Tibial nerve (tissue), 4 donors: ENCODE measurements around the gene CNTNAP5. TPM values are rescaled to one million over a fixed set of nuclear protein-coding genes. Genes with fewer than 3 reads are reported as not detected.

Experiments
- DNase-seq, 2 donors: peaks; one replicate each; pipeline ENCODE4 v3.0.0-alpha.2; 2019; ENCODE audit warnings: low spot score in 2 of 2
- H3K27ac ChIP-seq, 4 donors: fragments of 200-600 bp; sonication (generic) in 3 of 4; one replicate each; pipeline ENCODE4 v1.5.1; 2017 to 2019; ENCODE audit warnings: mild to moderate bottlenecking in 1 of 4
- H3K27me3 ChIP-seq, 2 donors: fragments of 200-600 bp; sonication (generic) in 1 of 2; one replicate each; pipeline versions ENCODE4 v1.5.1 to v1.6.0; 2017 to 2019
- H3K36me3 ChIP-seq, 3 donors: fragments of 200-600 bp; sonication (generic); one replicate each; pipeline ENCODE4 v1.5.1; 2018 to 2019
- H3K4me1 ChIP-seq, 4 donors: fragments of 200-600 bp; sonication (generic) in 3 of 4; one replicate each; pipeline ENCODE4 v1.5.1; 2017 to 2019
- H3K4me3 ChIP-seq, 4 donors: fragments of 200-600 bp; sonication (generic) in 3 of 4; one replicate each; pipeline ENCODE4 v1.5.1; 2017 to 2019; ENCODE audit warnings: mild to moderate bottlenecking in 1 of 4, moderate library complexity in 1 of 4
- H3K9me3 ChIP-seq, 4 donors: fragments of 200-600 bp; sonication (generic) in 3 of 4; one replicate each; pipeline ENCODE4 v1.5.1; 2017 to 2019
- CTCF ChIP-seq, 5 experiments: fragments of 200-600 bp in 3 of 5; fragments of 450-650 bp in 2 of 5; sonication (generic) in 3 of 5; IDR thresholded peaks; one replicate each; pipeline ENCODE4 v1.5.1; 2016 to 2019; ENCODE audit warnings: antibody characterized with exemption in 5 of 5, mild to moderate bottlenecking in 3 of 5, moderate library complexity in 2 of 5
- EP300 ChIP-seq, 2 donors: sonication (generic); formaldehyde crosslinking; IDR thresholded peaks; one replicate each; pipeline ENCODE4 v1.6.1; 2017; ENCODE audit warnings: antibody characterized with exemption in 2 of 2, mild to moderate bottlenecking in 1 of 2
- POLR2A ChIP-seq, 2 donors: fragments of 450-650 bp; IDR thresholded peaks; one replicate each; pipeline ENCODE4 v1.6.1; 2017; ENCODE audit warnings: antibody characterized with exemption in 2 of 2, mild to moderate bottlenecking in 2 of 2, moderate library complexity in 2 of 2
- WGBS, 2 donors: methylation state at CpG; one replicate each; pipeline ENCODE4 v1.1.5; 2018; 5-methylcytosine and 5-hydroxymethylcytosine counted together
- total RNA-seq, 4 donors: library from RNA; depleted of rRNA; stranded (reverse); fragments of >200 nt; gene quantifications; one replicate each; pipeline ENCODE4 v1.1.0, GENCODE V29; 2016

Gene CNTNAP5
- total RNA-seq, 4 donors from 2014 or later: under 0.01 to 0.22 TPM; not detected in 2

DNA sequence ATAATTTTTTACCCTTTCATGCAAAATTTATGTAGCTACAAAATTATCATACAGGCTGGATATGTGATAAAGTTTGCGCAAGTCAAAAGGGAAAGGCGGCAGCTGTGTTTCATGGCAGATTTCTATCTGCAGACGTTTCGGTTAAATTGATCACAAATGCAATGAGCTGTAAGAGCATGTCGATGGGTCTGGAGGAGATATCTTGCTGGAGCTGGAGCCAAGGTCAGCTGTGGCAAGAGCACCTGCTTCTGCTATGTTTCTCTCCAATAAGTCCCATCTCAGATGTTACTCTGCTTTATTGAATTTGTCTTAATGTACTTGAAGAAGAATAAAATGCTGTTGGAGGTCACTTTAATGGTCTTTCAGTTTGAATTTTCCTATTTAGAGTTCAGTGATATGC lies 749.7 kb downstream of the CNTNAP5 start:
- 84 to 92% methylated on average over 5 of the region's 5 CpGs for WGBS, 2 donors
- no peaks in the 10 kb centered on the region for H3K27me3 ChIP-seq
- no peaks in the 10 kb centered on the region for H3K9me3 ChIP-seq
- no peak overlapping the region for H3K4me3 ChIP-seq
- TF ChIP-seq CTCF (IDR thresholded peaks at IDR 0.05) (no peak), EP300 (IDR thresholded peaks at IDR 0.05) (no peak), POLR2A (IDR thresholded peaks at IDR 0.05) (no peak)
- no peak for DNase-seq
- no peaks in the 10 kb centered on the region for H3K36me3 ChIP-seq
- no peaks in the 10 kb centered on the region for H3K4me1 ChIP-seq
- no peak overlapping the region for H3K27ac ChIP-seq

DNA sequence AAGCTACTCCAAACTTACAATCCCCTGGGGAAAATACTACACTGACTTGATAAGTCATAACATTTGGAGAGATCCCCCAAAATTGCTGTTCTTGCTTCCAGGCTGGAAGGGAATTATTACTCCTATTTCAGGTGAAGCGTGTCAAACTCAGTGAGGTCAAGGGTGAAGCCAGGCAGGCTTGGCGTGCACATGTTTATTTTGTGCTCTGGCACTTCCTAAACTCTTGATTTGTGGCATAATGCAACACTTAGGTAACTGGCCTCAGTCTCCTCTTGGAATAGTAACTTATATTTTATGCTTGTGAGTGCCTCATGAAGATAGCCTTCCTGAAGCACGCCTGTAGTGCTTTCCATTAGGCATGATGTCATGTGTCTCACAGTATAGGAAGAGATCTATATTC lies 751.2 kb downstream of the CNTNAP5 start:
- DNase-seq: no peak
- Histone ChIP-seq H3K4me1 (no peaks in the 10 kb centered on the region), H3K4me3 (no peak overlapping the region), H3K27ac (no peak overlapping the region), H3K27me3 (no peaks in the 10 kb centered on the region), H3K9me3 (no peaks in the 10 kb centered on the region), H3K36me3 (no peaks in the 10 kb centered on the region)
- TF ChIP-seq POLR2A (IDR thresholded peaks at IDR 0.05): no peak
- TF ChIP-seq EP300 (IDR thresholded peaks at IDR 0.05): no peak
- TF ChIP-seq CTCF (IDR thresholded peaks at IDR 0.05): no peak
- 73 to 91% methylated on average over 3 of the region's 3 CpGs for WGBS, 2 donors

GRCh38 chr2:124778076-124778475 lies 753.0 kb downstream of the CNTNAP5 start:
- no peaks in the 10 kb centered on the region for H3K27me3 ChIP-seq
- H3K27ac ChIP-seq: no peak overlapping the region
- no peak for DNase-seq
- no peak for TF ChIP-seq CTCF (IDR thresholded peaks at IDR 0.05)
- H3K36me3 ChIP-seq: no peaks in the 10 kb centered on the region
- H3K4me1 ChIP-seq: no peaks in the 10 kb centered on the region
- H3K4me3 ChIP-seq: no peak overlapping the region
- WGBS, 2 donors: 83 to 88% methylated on average over 2 of the region's 2 CpGs
- H3K9me3 ChIP-seq: no peaks in the 10 kb centered on the region

DNA sequence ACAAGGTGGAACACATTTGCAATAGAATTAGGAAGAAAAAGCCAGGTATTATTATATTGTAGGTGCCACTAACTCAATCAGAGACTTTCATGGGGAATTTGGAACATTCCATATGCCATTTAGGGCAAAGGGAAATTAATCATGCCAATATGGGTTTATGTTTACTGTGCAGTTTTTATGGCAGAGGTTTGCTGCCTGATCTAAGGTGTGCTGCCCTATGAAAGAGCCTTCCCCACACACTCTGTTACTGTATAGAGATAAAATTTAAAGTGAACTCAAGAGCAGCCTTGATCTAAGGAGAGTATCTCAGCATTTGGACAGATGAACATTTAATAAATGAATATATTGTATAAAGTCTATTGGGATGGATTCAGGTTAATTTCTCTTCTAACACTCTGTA lies 771.6 kb downstream of the CNTNAP5 start:
- Histone ChIP-seq H3K4me3 (no peak overlapping the region), H3K4me1 (no peaks in the 10 kb centered on the region), H3K27me3 (no peaks in the 10 kb centered on the region), H3K9me3 (no peaks in the 10 kb centered on the region), H3K36me3 (no peaks in the 10 kb centered on the region), H3K27ac (no peak overlapping the region)
- no peak for DNase-seq
- TF ChIP-seq EP300 (IDR thresholded peaks at IDR 0.05): no peak
- no peak for TF ChIP-seq CTCF (IDR thresholded peaks at IDR 0.05)
- TF ChIP-seq POLR2A (IDR thresholded peaks at IDR 0.05): no peak

- H3K36me3 ChIP-seq: no peaks in the 10 kb centered on the region
- no peak overlapping the region for H3K27ac ChIP-seq
- 77 to 91% methylated on average over 2 of the region's 2 CpGs for WGBS, 2 donors
- DNase-seq: no peak
- no peak overlapping the region for H3K4me3 ChIP-seq
- no peaks in the 10 kb centered on the region for H3K4me1 ChIP-seq
- H3K27me3 ChIP-seq: no peaks in the 10 kb centered on the region
- no peaks in the 10 kb centered on the region for H3K9me3 ChIP-seq
- no peak for TF ChIP-seq POLR2A (IDR thresholded peaks at IDR 0.05)
- no peak for TF ChIP-seq CTCF (IDR thresholded peaks at IDR 0.05)
- no peak for TF ChIP-seq EP300 (IDR thresholded peaks at IDR 0.05)
Observed at GRCh38 chr2:124797049-124797448, 772.0 kb downstream of the CNTNAP5 start.
